22Rv1 (cell line): Measurements from ENCODE around the gene DMD.

Source experiments
- CTCF ChIP-seq: fragments of 450-650 bp; IDR thresholded peaks from 2 replicates; pipeline ENCODE4 v1.5.1; 2017; ENCODE audit warnings: mild to moderate bottlenecking
- ZFX ChIP-seq: fragments of 450-650 bp; IDR thresholded peaks from 2 replicates; pipeline ENCODE4 v1.6.1; 2017; ENCODE audit warnings: antibody characterized with exemption, borderline replicate concordance

GRCh38 chrX:33218819-33219218 is 7.5 kb upstream of the DMD start:
- TF ChIP-seq CTCF (no peak), ZFX (no peak)
